ENCODE measurements around the gene HDDC2.

Gene HDDC2

GRCh38 chr6:125233202-125233601 is 68.6 kb downstream of the HDDC2 start:
- no peaks in the 10 kb centered on the region for H3K9me3 ChIP-seq
- H3K27me3 ChIP-seq: no peaks in the 10 kb centered on the region
- H3K27ac ChIP-seq: no peak overlapping the region
- TF ChIP-seq CTCF (IDR thresholded peaks at IDR 0.05): no peak
- no peaks in the 10 kb centered on the region for H3K36me3 ChIP-seq
- no peak overlapping the region for H3K4me3 ChIP-seq (ENCODE audit: low read depth in 1 of 2, low read length in 1 of 2)
- H3K4me1 ChIP-seq (ENCODE audit: control insufficient read depth in 1 of 2, insufficient read depth in 1 of 2, low read depth in 1 of 2, low read length in 1 of 2): no peaks in the 10 kb centered on the region

GRCh38 chr6:125232466-125232865 is 69.3 kb downstream of the HDDC2 start:
- Histone ChIP-seq H3K36me3 (no peaks in the 10 kb centered on the region), H3K9me3 (no peaks in the 10 kb centered on the region), H3K4me1 (ENCODE audit: control insufficient read depth in 1 of 2, insufficient read depth in 1 of 2, low read depth in 1 of 2, low read length in 1 of 2) (no peaks in the 10 kb centered on the region), H3K27ac (no peak overlapping the region), H3K27me3 (no peaks in the 10 kb centered on the region), H3K4me3 (ENCODE audit: low read depth in 1 of 2, low read length in 1 of 2) (no peak overlapping the region)
- TF ChIP-seq CTCF (IDR thresholded peaks at IDR 0.05): no peak

GRCh38 chr6:125231574-125232343 is 70.0 kb downstream of the HDDC2 start:
- no peaks in the 10 kb centered on the region for H3K4me1 ChIP-seq (ENCODE audit: control insufficient read depth in 1 of 2, insufficient read depth in 1 of 2, low read depth in 1 of 2, low read length in 1 of 2)
- no peak overlapping the region for H3K27ac ChIP-seq
- H3K36me3 ChIP-seq: no peaks in the 10 kb centered on the region
- no peak for TF ChIP-seq CTCF (IDR thresholded peaks at IDR 0.05)
- no peaks in the 10 kb centered on the region for H3K9me3 ChIP-seq
- H3K4me3 ChIP-seq (ENCODE audit: low read depth in 1 of 2, low read length in 1 of 2): no peak overlapping the region
- no peaks in the 10 kb centered on the region for H3K27me3 ChIP-seq

- Histone ChIP-seq H3K9me3 (no peaks in the 10 kb centered on the region), H3K36me3 (no peaks in the 10 kb centered on the region), H3K4me1 (ENCODE audit: control insufficient read depth in 1 of 2, insufficient read depth in 1 of 2, low read depth in 1 of 2, low read length in 1 of 2) (no peaks in the 10 kb centered on the region), H3K27ac (no peak overlapping the region), H3K27me3 (no peaks in the 10 kb centered on the region), H3K4me3 (ENCODE audit: low read depth in 1 of 2, low read length in 1 of 2) (no peak overlapping the region)
- TF ChIP-seq CTCF (IDR thresholded peaks at IDR 0.05): no peak
Measured at GRCh38 chr6:125231133-125231532, 70.6 kb downstream of the HDDC2 start.

GRCh38 chr6:125230674-125231073 is 71.1 kb downstream of the HDDC2 start:
- Histone ChIP-seq H3K4me1 (ENCODE audit: control insufficient read depth in 1 of 2, insufficient read depth in 1 of 2, low read depth in 1 of 2, low read length in 1 of 2) (no peaks in the 10 kb centered on the region), H3K9me3 (no peaks in the 10 kb centered on the region)

More at GRCh38 chr6:125230674-125231073, 71.1 kb downstream of the HDDC2 start:
- Histone ChIP-seq H3K27ac (no peak overlapping the region), H3K4me3 (ENCODE audit: low read depth in 1 of 2, low read length in 1 of 2) (no peak overlapping the region), H3K27me3 (no peaks in the 10 kb centered on the region), H3K36me3 (no peaks in the 10 kb centered on the region)
- TF ChIP-seq CTCF (IDR thresholded peaks at IDR 0.05): no peak
